Measurements from ENCODE around the gene IFNGR2.
"Not testable (repeated sequence)": the region's sequence is repeated elsewhere in the genome, so short reads cannot be mapped to it uniquely, and the experiment has no call there.

The IFNGR2 gene

DNA sequence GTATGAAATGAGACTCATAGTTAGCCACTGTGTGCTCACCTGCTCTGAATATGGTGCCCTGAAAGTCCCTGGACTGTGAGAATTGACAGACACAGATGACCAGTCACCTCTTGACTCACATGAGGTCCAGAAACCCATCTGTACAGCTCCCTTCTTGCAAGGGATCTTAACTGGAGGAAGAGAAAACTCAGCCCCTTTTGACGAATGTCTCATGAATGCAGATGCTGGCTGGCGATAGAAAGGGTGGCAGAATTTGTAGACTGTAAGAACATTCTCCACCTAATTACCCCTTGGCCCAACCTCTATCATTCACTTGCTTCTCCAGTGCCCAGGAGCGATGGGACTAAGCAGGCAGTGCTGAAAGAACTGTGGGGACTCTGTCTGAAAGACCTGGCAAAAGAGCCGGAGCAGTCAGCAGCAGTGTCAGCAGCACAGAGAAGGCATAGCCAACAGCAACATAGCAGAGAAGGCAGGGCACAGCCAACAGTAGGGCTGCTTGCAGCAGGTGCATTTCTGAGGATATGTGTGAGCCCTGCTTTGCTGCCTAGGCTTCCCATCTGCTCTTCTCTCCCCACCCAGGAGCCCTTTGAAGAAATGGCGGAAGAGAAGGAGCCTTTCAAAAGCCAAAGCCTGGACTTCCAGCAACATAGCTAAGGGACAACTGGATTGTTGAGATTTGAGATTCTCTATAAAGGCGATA, 25.8 kb upstream of the IFNGR2 start:
- DNase-seq (ENCODE audit: low spot score) = no peak

DNA sequence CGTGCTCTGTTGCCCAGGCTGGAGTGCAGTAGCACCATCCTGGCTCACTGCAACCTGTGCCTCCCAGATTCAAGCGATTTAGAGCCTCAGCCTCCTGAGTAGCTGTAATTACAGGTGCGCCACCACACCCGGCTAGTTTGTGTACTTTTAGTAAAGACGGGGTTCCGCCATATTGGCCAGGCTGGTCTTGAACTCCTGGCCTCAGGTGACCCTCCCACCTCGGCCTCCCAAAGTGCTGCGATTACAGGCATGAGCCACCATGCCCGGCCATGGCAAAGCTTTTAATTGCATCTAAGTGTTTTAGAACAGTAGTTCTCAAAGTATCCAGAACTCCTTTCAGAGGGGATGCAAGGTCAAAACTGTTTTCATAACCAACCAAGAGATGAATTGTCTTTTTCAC, 25.1 kb upstream of the IFNGR2 start:
- DNase-seq (ENCODE audit: low spot score) = no peak

DNA sequence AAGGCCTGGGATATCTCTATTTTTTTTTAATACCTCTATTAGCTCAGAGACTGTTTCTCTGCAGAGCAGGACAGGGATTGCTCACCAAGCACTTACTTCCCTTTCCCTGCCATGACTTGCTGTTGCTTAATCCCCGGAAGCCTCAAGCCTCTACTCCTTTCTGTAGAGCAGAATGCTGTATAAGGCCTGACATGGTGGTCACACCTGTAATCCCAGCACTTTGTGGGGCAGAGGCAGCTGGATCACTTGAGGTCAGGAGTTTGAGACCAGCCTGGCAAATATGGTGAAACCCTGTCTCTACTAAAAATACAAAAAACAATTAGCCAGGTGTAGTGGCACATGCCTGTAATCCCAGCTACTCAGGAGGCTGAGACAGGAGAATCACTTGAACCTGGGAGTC, 23.3 kb upstream of the IFNGR2 start:
- peak; percentile 73 for DNase-seq (ENCODE audit: low spot score)

DNA sequence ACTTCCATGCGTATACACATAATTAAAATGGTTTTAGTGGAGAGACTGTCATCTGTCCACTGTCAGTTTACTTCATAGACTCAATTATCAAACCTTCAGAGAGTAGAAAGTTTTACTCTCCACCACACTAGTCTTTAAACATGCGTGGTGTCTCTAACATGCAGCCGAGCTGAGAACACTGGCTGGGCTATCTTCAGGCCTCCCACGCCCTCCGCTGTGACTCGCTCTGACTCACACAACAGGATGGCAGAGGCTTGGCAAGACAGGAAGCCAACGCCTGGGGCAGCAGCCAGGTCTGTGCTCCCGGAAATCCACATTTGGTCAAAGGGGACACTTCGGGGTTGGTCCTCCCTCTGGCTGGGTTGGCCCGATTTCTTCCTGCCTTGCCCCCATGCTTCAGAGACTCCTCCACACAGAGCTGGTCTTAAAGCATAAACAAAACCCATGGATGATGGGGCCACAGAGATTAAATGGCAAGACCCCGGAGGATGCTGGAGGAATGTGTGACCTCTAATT, 22.7 kb upstream of the IFNGR2 start:
- DNase-seq (ENCODE audit: low spot score) = peak; percentile 92

DNA sequence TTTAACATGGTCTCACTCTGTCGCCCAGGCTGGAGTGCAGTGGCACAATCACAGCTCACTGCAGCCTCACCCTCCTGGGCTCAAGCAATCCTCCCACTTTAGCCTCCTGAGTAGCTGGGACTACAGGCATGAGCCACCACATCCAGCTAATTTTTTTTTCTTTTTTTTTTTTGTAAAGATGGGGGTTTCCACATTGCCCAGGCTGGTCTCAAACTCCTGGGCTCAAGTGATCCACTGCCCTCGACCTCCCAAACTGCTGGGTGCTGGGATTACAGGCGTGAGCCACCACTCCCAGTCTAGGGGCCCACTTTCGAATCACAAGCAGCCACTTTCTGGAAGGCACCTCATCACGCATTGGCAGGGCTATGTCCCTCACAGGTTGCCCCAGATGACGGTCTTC, 21.8 kb upstream of the IFNGR2 start:
- DNase-seq (ENCODE audit: low spot score) = not testable (repeated sequence)

DNA sequence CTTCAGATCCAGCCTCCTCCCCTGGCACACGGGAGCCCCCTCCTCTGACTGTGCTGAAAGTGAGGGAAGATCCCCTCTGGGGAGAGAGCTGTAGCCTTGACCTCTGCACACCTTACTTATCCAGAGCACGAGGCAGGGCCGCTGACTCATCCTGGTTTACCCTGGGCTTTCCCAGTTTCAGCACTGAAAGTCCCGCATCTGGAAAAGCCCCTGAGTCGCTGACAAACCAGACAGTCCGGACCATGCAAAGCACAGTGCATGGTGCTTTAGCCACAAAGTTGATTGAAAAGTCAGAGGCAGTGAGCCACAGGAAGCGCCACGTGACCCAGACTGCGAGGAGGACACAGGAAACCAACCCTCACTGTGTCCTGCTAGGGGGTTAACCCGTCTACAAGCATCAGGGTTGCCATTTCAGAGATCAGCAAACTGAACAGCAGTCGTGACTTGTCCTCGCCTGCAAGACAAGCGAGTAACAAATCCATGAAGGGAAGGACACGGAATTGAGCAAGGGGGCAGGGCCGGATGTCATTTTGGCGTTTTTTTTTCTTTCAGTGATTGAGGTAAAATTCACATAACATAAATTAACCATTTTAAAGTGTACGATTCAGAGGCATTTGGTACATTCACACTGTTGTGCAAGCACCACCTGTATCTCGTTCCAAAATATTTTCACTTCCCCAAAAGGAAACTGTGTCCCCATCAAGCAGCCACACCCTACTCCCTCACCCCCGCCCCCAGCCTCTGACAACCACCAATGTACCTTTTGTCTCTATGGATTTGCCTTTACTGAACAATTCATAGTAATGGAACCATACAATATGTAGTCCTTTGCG, 19.9 kb upstream of the IFNGR2 start:
- DNase-seq (ENCODE audit: low spot score) = peak; percentile 60

DNA sequence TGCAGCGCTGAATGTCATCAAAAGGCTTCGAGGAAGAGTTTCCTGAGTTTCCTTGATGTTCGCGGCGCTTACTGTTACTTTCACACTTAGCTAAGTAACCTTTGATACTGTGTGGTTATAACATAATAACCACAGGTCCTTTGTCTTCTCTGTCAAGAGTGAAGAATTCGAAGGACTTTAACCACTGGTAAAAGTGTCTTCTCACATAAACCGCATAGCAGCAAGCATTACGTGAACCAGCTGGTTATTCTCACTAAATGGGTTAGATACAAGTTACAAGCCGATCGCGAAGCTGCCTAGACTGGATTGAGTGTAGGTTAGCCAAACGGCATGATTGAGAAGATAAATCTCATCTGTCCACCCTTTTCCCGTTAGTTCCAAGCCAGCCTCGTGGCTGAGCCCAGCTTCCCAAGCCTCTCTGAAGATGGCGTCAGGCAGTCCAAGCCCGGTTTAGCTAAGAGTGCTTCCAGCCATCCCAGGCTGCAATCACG, 18.3 kb upstream of the IFNGR2 start:
- no peak for DNase-seq (ENCODE audit: low spot score)

DNA sequence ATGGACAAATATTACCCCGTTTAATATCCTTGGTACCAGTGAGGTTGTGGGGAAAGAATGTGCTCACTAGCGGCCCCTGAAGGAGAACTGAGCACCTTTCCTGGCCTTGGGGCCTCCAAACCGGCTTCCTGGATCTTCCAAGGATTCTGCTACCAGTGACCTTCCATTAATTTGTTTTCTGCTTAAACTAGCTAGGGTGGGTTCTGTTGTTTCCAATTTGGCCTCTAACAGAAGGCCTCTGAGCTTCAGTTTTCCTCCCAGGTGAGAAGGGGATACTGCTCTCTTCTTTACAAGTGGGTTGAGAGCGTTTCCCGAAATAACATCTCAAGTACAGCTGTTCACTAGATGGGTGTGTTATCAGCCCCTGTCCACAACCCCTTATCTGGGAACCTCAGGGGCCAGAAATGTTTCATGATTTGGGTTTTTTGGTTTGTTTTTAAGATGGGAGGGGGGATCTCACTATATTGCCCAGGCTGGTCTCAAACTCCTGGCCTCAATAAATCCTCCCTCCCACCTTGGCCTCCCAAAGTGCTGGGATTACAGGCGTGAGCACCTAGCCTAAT, 16.9 kb upstream of the IFNGR2 start:
- DNase-seq (ENCODE audit: low spot score) = no peak

DNA sequence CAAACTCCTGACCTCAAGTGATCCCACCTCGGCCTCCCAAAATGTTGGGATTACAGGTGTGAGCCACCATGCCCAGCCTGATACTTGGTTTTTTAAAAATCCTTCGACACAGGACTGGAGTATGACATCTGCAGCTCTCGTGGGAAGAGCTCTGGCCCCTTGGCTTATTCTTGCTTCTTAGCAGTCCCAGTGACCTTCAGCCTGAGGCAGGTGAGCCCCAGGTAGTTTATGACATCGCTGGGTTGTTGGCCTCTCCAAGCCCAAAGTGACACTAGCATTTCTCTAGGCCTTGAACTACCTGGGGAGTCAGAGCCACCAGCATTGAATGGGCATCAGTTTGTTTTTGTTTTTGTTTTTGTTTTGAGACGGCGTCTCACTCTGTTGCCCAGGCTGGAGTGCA, 15.9 kb upstream of the IFNGR2 start:
- no peak for DNase-seq (ENCODE audit: low spot score)

DNA sequence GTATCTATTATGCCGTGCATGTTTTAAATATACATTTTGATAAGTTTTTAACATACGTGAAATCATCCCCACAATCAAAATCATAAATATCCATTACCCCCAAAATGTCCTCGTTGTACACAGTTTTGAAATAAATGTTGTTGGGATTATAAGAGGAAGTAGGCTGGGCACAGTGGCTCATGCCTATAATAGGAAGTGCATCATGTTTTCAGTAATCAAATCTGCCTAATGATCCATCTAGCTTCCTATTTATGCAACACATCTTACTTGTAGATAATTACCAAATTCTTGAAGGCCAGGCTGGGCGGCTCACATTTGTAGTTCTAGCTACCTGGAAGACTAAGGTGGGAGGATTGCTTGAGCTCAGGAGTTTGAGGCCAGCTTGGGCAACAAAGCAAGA, 15.0 kb upstream of the IFNGR2 start:
- no peak for DNase-seq (ENCODE audit: low spot score)

DNA sequence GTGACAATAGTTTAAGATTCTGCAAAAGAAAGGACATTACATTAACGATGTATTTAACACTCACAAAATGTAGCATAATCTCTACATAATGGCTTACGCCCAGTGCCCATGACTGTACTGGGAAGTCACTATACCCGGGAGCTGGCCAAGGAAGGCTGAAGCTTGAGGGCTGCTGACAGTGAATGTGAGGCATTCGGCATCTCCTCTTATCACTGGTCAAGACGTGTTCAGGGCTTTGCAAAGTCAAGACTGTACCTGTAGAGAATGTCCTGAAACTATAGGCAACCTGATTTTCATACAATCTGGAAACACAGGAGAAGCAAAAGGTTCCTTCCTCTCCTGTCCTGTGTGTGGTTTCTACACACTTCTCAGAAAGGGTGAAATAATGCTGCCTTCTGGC, 12.7 kb upstream of the IFNGR2 start:
- no peak for DNase-seq (ENCODE audit: low spot score)

DNA sequence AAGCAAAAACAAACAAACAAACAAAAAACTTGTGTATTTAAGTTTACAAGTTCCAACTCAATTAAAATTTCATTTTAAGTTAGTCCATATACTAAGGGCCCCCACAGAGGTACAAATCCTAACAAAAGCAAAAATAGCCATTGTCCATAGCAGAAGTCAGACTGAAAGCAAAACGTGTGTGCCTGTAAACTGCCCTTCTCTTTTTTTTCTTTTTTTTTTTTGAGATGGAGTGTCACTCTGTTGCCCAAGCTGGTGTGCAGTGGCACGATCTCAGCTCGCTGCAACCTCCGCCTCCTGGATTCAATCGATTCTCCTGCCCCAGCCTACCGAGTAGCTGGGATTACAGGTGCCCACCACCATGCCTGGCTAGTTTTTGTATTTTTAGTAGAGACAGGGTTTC, 11.6 kb upstream of the IFNGR2 start:
- no peak for DNase-seq (ENCODE audit: low spot score)

DNA sequence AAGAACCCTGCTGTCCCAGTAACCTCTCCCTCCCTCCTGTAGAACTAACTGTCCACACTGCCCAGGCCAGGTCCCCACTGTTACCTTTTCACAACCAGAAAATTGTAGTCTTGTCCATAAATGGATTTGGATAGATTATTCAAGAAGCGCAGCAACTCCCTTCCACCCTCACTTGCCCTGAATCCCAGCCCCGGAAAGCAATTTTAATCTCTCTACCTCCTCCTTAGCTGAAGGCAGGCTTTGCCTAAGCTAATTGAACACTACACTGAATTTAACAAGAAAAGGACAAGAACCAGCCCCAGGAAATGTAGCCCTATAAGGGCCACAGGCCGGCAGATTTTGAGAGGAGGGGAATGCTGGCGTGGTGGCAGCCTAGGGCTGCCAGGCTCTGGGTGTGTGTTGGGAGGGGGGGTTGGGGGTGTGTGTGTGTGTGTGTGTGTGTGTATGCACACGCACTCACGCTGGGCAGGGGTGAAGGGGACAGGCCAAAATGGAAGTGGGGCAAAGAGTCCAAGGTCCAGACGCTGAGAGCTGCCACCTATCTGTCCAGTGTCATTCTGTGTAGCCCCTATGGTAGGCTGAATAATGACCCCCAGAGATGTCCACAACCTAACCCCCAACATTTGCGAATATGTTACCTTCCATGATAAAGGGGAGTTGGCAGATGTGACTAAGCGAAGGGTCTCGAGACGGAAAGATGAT, 10.8 kb upstream of the IFNGR2 start:
- no peak for DNase-seq (ENCODE audit: low spot score)

DNA sequence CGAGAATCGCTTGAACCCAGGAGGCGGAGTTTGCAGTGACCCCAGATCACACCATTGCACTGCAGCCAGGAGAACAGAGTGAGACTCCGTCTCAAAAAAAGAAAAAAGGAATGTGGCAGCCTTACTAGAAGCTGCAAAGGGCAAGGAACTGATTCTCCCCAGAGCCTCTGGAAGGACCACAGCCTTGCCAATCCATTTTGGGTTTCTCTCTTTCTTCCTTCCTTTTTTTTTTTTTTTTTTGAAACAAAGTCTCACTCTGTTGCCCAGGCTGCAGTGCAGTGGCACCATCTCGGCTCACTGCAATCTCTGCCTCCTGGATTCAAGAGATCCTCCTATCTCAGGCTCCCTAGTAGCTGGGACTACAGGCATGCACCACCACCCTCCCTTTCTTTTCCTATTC, 9.9 kb upstream of the IFNGR2 start:
- DNase-seq (ENCODE audit: low spot score) = no peak

DNA sequence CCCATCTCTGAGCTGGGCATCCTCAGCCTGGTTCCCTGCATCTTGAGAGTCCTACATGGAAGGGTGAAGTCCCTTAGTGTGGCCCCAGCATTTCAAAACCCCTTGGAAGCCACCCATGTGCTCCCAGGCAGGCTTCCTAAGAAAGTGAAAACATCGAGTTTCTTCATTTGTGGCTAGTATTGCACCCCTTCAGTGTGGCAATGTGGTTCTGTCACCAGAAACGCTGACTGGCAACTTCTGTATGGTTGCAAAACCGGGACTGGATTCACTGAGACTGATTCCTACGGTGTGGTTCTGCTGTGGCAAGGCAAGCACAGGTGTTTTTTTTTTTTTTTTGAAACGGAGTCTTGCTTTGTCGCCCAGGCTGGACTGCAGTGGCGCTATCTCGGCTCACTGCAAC, 9.0 kb upstream of the IFNGR2 start:
- DNase-seq (ENCODE audit: low spot score) = no peak

DNA sequence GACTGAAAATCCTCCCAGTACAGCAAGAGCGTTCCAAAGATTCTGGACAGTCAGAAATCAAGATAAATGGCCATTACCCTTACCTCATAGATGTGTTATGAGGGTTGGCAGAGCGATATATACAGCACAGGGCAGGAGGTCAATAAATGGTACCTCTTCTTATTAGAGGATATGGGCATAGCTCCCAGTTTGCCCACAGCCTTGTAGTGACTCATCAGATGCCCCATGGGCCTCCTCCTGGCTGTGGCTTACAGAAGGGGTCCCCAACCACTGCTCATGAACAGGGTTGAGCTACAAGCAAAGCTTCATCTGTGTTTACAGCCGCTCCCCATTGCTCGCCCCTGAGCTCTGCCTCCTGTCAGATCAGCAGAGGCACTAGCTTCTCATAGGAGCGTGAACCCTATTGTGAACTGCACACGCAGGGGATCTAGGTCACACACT, 7.3 kb upstream of the IFNGR2 start:
- no peak for DNase-seq (ENCODE audit: low spot score)

DNA sequence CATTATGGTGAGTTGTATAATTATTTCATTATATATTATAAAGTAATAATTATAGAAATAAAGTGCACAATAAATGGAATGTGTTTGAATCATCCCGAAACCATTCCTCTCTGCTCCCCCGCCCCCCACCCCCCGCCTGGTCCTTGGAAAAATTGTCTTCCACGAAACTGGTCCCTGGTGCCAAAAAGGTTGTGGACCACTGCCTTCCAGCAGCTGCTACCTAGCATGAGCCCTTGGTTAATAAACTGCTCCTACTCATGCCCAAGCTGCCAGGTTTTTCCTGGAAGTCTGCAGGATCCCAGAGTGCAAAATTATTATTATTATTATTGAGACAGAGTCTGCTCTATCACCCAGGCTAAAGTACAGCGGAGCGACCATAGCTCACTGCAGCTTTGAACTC, 6.8 kb upstream of the IFNGR2 start:
- no peak for DNase-seq (ENCODE audit: low spot score)

DNA sequence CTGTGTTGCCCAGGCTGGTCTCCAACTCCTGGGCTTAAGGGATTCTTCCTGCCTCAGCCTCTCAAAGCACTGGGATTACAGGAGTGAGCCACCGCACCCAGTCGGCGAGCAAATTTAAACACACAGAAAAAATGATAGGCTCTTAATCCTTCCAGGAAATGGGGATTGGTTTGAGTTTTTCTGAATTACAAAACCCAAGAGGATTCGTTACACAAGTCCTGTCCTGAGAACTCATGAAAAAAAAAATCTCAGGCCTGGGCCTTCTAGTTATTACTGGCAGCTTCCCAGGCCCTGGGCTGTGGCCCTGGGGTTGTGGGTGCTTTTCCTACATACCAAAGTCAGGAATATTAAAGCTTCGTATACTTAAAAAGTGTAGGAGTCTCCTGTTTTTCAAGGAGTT, 6.3 kb upstream of the IFNGR2 start:
- DNase-seq (ENCODE audit: low spot score) = peak; percentile 28

DNA sequence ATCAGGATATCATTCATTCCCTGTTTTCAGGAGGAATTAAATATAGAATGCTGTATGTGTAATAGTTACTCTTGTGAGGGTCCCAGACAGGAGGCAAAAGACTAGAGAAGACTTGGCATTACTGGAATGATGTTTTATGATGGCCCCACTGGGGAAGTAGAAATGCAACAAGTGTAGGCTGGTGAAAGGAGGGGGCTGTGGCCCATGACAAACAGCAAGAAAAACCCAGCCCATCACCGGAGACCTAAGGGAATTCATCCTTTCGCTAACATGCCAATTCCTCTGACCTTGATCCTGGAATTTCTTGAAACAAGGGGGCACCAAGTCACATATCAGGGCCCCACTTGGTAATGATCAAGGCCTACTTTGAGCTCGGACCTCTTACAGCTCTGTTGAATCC, 5.5 kb upstream of the IFNGR2 start:
- DNase-seq (ENCODE audit: low spot score) = no peak

DNA sequence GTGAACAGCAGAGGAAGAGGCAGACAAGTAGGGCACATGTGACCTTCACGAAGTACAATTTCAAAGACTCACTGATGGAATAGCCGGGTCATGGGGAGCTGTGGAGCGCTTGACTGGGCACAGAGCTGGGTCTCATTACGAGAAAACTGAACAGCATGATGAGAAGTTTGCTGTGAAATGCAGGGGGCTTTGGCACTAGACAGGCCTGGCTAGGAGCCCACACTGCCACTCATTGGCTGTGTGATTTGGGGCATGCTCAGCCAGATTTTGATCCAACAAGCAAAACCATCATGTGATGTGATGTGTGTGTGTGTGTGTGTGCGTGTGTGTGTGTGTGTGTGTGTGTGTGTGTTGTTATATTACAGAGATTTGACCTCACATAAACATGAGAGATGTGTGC, 4.9 kb upstream of the IFNGR2 start:
- no peak for DNase-seq (ENCODE audit: low spot score)

DNA sequence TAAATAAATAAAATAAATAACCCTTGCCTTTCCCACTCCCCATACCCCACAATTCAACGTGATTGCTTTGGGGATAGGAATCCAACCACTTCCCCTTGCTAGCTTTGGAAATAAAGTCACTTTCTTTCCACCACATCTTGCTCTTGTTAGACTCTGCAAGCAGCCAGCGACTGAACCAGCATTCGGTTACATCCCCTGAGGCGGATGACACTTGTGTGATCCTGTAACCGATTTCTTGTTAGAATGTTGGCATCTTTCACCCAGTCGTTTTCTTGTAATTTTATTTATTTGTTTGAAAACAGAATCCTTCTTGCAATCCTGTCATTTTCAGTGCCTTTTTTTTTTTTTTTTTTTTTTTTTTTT, 1.6 kb upstream of the IFNGR2 start:
- peak; percentile 33 for DNase-seq (ENCODE audit: low spot score)

All from GM03348 (cell line).